Keratinocyte (primary cell): Measurements from ENCODE around the gene CSNK2A2. TPM values are rescaled to one million over a fixed set of nuclear protein-coding genes. Genes with fewer than 3 reads are reported as not detected.

Experiments used
- DNase-seq: peaks from one replicate; pipeline ENCODE4 v3.0.0-alpha.2; 2011; ENCODE audit warnings: low read depth, missing footprints, low spot score
- FAIRE-seq: peaks from 2 replicates; lab custom pipeline; 2011; peaks lifted over from hg19 to GRCh38; lab: Jason Lieb, UNC
- H2AFZ ChIP-seq: 2 replicates; pipeline ENCODE4 v1.6.0; 2012; ENCODE audit warnings: low read length, control low read depth, inconsistent platforms; ENCODE audit not compliant: control insufficient read depth
- H3K27ac ChIP-seq: 2 replicates; pipeline ENCODE4 v1.5.1; 2011; ENCODE audit warnings: low read length; ENCODE audit not compliant: control insufficient read depth, insufficient read depth
- H3K27me3 ChIP-seq: 3 replicates; pipeline ENCODE4 v1.6.0; 2011; ENCODE audit warnings: low read length; ENCODE audit not compliant: control insufficient read depth, insufficient read depth; ENCODE audit errors: extremely low read depth
- H3K36me3 ChIP-seq, 2 experiments: 2 replicates in 1 of 2; 3 replicates in 1 of 2; pipeline ENCODE4 v1.5.1; 2011; ENCODE audit warnings: low read length in 2 of 2, mild to moderate bottlenecking in 1 of 2; ENCODE audit not compliant: control insufficient read depth in 2 of 2, insufficient read depth in 2 of 2; ENCODE audit errors: extremely low read depth in 1 of 2
- H3K4me1 ChIP-seq: 3 replicates; pipeline ENCODE4 v1.5.1; 2011; ENCODE audit warnings: low read length; ENCODE audit not compliant: control insufficient read depth, insufficient read depth; ENCODE audit errors: extremely low read depth
- H3K4me2 ChIP-seq: 3 replicates; pipeline ENCODE4 v1.6.0; 2011; ENCODE audit warnings: low read depth, low read length; ENCODE audit not compliant: control insufficient read depth, insufficient read depth; ENCODE audit errors: extremely low read depth
- H3K4me3 ChIP-seq, 3 experiments: fragments of 200-600 bp in 1 of 3; sonication (generic) in 1 of 3; 2 replicates in 2 of 3; 3 replicates in 1 of 3; pipeline ENCODE4 v1.5.1; 2011 to 2016; ENCODE audit warnings: low read length in 3 of 3, mild to moderate bottlenecking in 3 of 3, control low read depth in 2 of 3, inconsistent platforms in 1 of 3, low read depth in 1 of 3, mixed read lengths in 1 of 3, mixed run types in 1 of 3, moderate library complexity in 1 of 3; ENCODE audit not compliant: control insufficient read depth in 2 of 3, insufficient read depth in 2 of 3; ENCODE audit errors: extremely low read depth in 1 of 3
- H3K79me2 ChIP-seq: 2 replicates; pipeline ENCODE4 v1.6.0; 2012; ENCODE audit warnings: low read length; ENCODE audit not compliant: control insufficient read depth, insufficient read depth
- H3K9ac ChIP-seq: 3 replicates; pipeline ENCODE4 v1.6.0; 2011; ENCODE audit warnings: low read length; ENCODE audit not compliant: control insufficient read depth, insufficient read depth; ENCODE audit errors: extremely low read depth
- H3K9me1 ChIP-seq: 3 replicates; pipeline ENCODE4 v1.6.0; 2011; ENCODE audit warnings: low read length; ENCODE audit not compliant: control insufficient read depth, insufficient read depth; ENCODE audit errors: extremely low read depth
- H3K9me3 ChIP-seq: 2 replicates; pipeline ENCODE4 v1.5.1; 2012; ENCODE audit warnings: low read depth, low read length; ENCODE audit not compliant: control insufficient read depth
- H4K20me1 ChIP-seq: 3 replicates; pipeline ENCODE4 v1.6.0; 2011; ENCODE audit warnings: low read length; ENCODE audit not compliant: control insufficient read depth, insufficient read depth; ENCODE audit errors: extremely low read depth
- EZH2 ChIP-seq: IDR thresholded peaks from one replicate; pipeline ENCODE4 v1.6.1; 2012; ENCODE audit warnings: inconsistent platforms, mild to moderate bottlenecking, low read length, moderate library complexity
- dilution Hi-C: fragments of 300-500 bp; cut with MboI; formaldehyde crosslinking; loops from one replicate; pipeline ENCODE4 v1.7.0; 2020; ENCODE audit warnings: low sequenced_read_pairs; ENCODE audit not compliant: extremely low pct_ligation_motif_present
- polyA plus RNA-seq, 5 experiments: library from polyadenylated mRNA; depleted of rRNA in 3 of 5; stranded (reverse) in 3 of 5; stranded (forward) in 1 of 5; unstranded in 1 of 5; fragments of >200 nt; gene quantifications; 1 replicate in 1 of 5; 2 replicates in 3 of 5; 3 replicates in 1 of 5; pipeline versions ENCODE4 v1.2.1 to v1.2.3, GENCODE V29; 2011 to 2012; ENCODE audit warnings: missing spikeins in 2 of 5, low read depth in 1 of 5, low replicate concordance in 1 of 5
- TF ChIP-seq, protein P1 (sequence below), 3 experiments: IDR thresholded peaks in 1 of 3; conservative IDR thresholded peaks in 1 of 3; optimal IDR thresholded peaks in 1 of 3; 2 replicates in 2 of 3; 3 replicates in 1 of 3; pipeline versions ENCODE3 to v1.5.1; 2011; ENCODE audit warnings: low read length in 3 of 3, mild to moderate bottlenecking in 3 of 3, moderate library complexity in 2 of 3, control low read depth in 1 of 3, inconsistent platforms in 1 of 3; ENCODE audit not compliant: insufficient read depth in 2 of 3; ENCODE audit errors: extremely low read depth in 1 of 3

The CSNK2A2 gene
- polyA plus RNA-seq, 1 donor (not counting 4 experiments of a cell fraction or from before 2014, with no cell fraction given): 49.6 TPM

DNA sequence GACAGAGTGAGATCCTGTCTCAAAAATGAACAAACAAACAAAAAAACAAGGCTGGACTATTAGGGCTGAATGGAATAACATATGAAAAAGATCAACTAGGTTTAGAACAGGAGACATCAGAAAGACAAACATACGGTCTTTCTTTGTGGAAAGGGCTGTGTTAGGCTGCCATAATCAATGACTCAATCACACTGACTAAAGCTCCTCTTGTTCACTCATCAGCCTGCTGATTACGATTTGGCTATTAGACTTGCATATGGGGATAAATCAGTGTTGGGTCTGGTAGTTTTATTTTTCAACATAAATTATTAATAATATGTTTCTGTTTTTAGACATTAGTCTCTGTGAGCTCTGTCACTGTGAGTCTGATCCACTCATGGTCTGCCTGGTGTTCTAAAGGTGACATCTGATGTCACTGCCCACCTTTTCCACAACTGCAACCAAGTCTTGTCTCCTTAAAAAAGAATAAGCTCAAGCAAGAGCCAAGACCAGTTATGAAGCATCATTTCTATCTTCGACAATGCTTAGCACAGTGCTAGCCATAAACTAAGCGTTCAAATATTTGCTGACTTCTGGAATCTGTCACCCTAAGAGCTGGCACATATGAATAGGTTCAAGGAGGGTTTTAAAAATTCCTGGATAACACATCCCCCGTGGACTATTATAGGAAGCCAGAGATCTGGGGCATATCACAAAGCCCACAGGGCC is 79.0 kb downstream of the CSNK2A2 start:
- peaks cover 3% of the 10 kb centered on the region for H4K20me1 ChIP-seq
- no peak overlapping the region for H3K4me3 ChIP-seq
- dilution Hi-C loops: no loop called here
- H3K27ac ChIP-seq: no peak overlapping the region
- H2AFZ ChIP-seq: no peak overlapping the region
- no peaks in the 10 kb centered on the region for H3K27me3 ChIP-seq
- FAIRE-seq (no peak), DNase-seq (no peak)
- H3K4me2 ChIP-seq: no peak overlapping the region
- peaks cover 55% of the 10 kb centered on the region for H3K79me2 ChIP-seq
- no peaks in the 10 kb centered on the region for H3K9me1 ChIP-seq
- no peaks in the 10 kb centered on the region for H3K9me3 ChIP-seq
- H3K9ac ChIP-seq: no peak overlapping the region
- peaks cover 8 to 11% of the 10 kb centered on the region in 2 experiments for H3K36me3 ChIP-seq
- TF ChIP-seq, protein P1, sequence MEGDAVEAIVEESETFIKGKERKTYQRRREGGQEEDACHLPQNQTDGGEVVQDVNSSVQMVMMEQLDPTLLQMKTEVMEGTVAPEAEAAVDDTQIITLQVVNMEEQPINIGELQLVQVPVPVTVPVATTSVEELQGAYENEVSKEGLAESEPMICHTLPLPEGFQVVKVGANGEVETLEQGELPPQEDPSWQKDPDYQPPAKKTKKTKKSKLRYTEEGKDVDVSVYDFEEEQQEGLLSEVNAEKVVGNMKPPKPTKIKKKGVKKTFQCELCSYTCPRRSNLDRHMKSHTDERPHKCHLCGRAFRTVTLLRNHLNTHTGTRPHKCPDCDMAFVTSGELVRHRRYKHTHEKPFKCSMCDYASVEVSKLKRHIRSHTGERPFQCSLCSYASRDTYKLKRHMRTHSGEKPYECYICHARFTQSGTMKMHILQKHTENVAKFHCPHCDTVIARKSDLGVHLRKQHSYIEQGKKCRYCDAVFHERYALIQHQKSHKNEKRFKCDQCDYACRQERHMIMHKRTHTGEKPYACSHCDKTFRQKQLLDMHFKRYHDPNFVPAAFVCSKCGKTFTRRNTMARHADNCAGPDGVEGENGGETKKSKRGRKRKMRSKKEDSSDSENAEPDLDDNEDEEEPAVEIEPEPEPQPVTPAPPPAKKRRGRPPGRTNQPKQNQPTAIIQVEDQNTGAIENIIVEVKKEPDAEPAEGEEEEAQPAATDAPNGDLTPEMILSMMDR (optimal IDR thresholded peaks at IDR 0.05 in 1 of 3, IDR thresholded peaks at IDR 0.05 in 1 of 3, conservative IDR thresholded peaks at IDR 0.05 in 1 of 3; ENCODE audit: extremely low read depth in 1 of 3, insufficient read depth in 2 of 3, low read length in 3 of 3): no peak
- no peak for TF ChIP-seq EZH2
- H3K4me1 ChIP-seq: peaks cover 19% of the 10 kb centered on the region

DNA sequence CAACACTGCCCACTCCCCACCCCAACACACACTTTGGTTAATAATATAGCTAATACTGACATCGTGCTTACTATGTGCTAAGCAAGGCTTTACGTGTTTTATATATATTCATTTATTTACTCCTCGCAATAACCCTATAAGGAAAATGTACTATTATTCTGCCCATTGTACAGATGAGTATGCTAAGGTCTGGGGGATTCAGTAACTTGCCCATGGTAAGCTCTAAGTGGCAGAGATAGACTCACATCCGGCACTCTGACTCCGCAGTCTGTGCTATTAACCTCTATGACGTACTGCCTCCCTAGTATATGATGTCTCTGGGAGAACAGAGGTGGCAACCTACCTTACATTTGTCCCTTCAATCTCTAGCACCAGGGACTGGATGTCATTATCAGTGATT is 81.4 kb downstream of the CSNK2A2 start:
- H2AFZ ChIP-seq: no peak overlapping the region
- no peak overlapping the region for H3K4me2 ChIP-seq
- FAIRE-seq: no peak
- no peak overlapping the region for H3K4me3 ChIP-seq
- H3K9me3 ChIP-seq: no peaks in the 10 kb centered on the region
- no peak overlapping the region for H3K9ac ChIP-seq
- dilution Hi-C loops: no loop called here
- H3K9me1 ChIP-seq: no peaks in the 10 kb centered on the region
- TF ChIP-seq EZH2: no peak
- TF ChIP-seq, protein P1 (optimal IDR thresholded peaks at IDR 0.05 in 1 of 3, IDR thresholded peaks at IDR 0.05 in 1 of 3, conservative IDR thresholded peaks at IDR 0.05 in 1 of 3; ENCODE audit: extremely low read depth in 1 of 3, insufficient read depth in 2 of 3, low read length in 3 of 3): no peak
- peaks cover 42% of the 10 kb centered on the region for H3K79me2 ChIP-seq
- no peaks in the 10 kb centered on the region for H3K27me3 ChIP-seq
- peaks cover 13 to 14% of the 10 kb centered on the region in 2 experiments for H3K36me3 ChIP-seq
- no peak overlapping the region for H3K27ac ChIP-seq
- DNase-seq: no peak
- H4K20me1 ChIP-seq: peaks cover 3% of the 10 kb centered on the region
- peaks cover 11% of the 10 kb centered on the region for H3K4me1 ChIP-seq
